Measurements from ENCODE around the gene LRCH2. TPM values are rescaled to one million over a fixed set of nuclear protein-coding genes. Genes with fewer than 3 reads are reported as not detected.

The LRCH2 gene
- total and polyA plus RNA-seq, 8 donors: 0.58 to 21.8 (median 3.0) TPM

DNA sequence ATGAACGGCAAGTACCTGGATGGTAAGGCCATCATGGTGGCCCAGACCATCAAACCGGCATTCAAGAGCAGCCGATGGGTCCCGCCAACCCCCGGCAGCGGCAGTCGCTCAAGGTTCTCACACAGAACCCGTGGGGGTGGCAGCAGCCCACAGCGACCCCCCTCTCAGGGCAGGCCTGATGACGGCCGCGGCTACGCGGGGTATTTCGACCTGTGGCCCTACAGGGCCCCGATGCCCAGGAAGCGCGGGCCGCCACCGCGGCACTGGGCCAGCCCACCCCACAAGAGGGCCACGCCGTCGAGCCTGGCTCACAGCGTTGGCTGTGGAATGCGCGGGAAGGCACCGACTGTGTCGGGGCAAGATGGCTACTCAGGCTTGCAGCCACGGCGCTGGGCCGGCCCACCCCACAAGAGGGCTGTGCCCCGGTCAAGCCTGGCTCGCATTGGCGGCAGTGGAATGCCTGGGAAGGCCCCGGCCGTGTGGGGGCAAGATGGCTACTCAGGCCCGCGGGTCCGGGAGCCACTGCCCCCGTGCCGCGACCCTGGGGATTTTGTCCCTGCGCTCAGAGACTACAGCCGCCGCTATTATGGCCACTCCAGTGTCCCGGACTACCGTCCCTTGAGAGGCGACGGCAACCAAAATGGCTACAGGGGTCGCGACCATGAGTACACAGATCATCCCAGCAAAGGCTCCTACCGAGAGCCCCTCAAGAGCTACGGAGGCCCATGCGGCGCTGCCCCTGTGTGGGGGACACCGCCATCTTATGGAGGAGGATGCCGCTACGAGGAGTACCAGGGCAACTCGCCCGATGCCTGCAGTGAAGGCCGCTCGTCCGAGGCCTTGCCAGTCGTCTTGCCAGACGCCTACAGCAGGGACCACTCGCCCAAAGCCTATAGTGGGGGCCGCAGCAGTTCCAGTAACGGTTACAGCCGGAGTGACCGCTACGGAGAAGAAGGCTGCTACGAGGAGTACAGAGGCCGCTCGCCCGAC lies 44.0 kb downstream of the LRCH2 start:
- no peak overlapping the region for H3K4me3 ChIP-seq
- H3K27ac ChIP-seq: no peak overlapping the region
- no peaks in the 10 kb centered on the region for H3K36me3 ChIP-seq
- no peaks in the 10 kb centered on the region for H3K27me3 ChIP-seq
- H3K9me3 ChIP-seq: peaks cover 0 to 16% (median 3%) of the 10 kb centered on the region in 4 donors
- DNase-seq: no peak
- WGBS, 5 donors: 94 to 97% (median 97%) methylated on average over 20 to 76 of the region's 76 CpGs
- intact Hi-C loops (cut with DNase I; ENCODE audit: low total_unique reads): no loop called here
- TF ChIP-seq EP300 (IDR thresholded peaks at IDR 0.05): no peak
- TF ChIP-seq, protein P1, sequence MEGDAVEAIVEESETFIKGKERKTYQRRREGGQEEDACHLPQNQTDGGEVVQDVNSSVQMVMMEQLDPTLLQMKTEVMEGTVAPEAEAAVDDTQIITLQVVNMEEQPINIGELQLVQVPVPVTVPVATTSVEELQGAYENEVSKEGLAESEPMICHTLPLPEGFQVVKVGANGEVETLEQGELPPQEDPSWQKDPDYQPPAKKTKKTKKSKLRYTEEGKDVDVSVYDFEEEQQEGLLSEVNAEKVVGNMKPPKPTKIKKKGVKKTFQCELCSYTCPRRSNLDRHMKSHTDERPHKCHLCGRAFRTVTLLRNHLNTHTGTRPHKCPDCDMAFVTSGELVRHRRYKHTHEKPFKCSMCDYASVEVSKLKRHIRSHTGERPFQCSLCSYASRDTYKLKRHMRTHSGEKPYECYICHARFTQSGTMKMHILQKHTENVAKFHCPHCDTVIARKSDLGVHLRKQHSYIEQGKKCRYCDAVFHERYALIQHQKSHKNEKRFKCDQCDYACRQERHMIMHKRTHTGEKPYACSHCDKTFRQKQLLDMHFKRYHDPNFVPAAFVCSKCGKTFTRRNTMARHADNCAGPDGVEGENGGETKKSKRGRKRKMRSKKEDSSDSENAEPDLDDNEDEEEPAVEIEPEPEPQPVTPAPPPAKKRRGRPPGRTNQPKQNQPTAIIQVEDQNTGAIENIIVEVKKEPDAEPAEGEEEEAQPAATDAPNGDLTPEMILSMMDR (IDR thresholded peaks at IDR 0.05): no peak
- peaks cover 0 to 4% (median 0%) of the 10 kb centered on the region in 4 donors for H3K4me1 ChIP-seq

DNA sequence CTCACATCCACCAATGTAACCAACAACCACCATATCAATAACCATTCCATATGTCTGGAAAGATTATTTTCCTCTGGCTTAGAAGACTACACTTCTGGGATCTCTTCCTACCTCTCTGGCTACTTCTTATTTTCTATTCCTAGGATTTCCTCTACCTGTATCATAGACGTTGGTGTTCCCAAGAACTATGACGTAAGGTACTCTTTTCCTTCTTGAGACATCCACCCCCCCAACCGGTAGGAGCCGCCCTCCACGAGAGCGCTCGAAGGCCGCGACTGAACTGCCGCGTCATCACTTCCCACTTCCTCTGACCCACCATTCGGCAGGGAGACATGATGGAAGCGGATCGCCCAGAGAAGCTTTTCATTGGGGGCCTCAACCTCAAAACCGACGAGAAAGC lies 44.8 kb downstream of the LRCH2 start, which contains the start of gene RBMXL3:
TSS of gene RBMXL3 (plus strand) at position 301 of the 400 bp plus-strand sequence. CDS start at position 333, 32 bp downstream.
- 92 to 97% (median 96%) methylated on average over 16 of the region's 16 CpGs for WGBS, 5 donors
- Histone ChIP-seq H3K9me3 (peaks cover 0 to 16% (median 3%) of the 10 kb centered on the region in 4 donors), H3K4me1 (peaks cover 0 to 5% (median 0%) of the 10 kb centered on the region in 4 donors), H3K27me3 (no peaks in the 10 kb centered on the region), H3K4me3 (no peak within 1 kb of the TSS), H3K27ac (no peak within 1 kb of the TSS), H3K36me3 (no peaks in the 10 kb centered on the region)
- no peak for TF ChIP-seq POLR2AphosphoS5 (IDR thresholded peaks at IDR 0.05)
- no peak for TF ChIP-seq EP300 (IDR thresholded peaks at IDR 0.05)
- TF ChIP-seq, protein P1 (IDR thresholded peaks at IDR 0.05): no peak
- no peak for TF ChIP-seq POLR2A (IDR thresholded peaks at IDR 0.05)
- no peak for DNase-seq
- intact Hi-C loops (cut with DNase I; ENCODE audit: low total_unique reads): no loop called here

DNA sequence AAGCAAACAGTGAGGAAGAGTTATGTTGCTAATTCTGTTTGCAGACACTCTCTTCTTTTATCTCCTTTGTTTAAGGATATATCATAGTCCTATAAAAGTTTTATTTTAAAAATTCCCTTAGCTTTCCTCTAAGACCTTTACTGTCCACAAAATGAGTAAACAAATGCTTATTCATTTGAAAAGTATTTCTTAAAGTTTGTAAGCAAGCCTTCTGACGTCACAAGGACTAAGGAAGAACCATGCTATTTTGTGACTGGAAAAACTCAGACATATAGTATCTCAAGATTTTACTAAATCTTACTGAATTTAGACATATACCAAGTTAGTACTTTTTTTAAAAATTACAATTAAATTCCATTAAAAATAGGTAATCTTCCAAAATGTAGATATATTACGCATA lies 49.9 kb downstream of the LRCH2 start:
- intact Hi-C loops (cut with DNase I; ENCODE audit: low total_unique reads): no loop called here
- DNase-seq: no peak
- no peaks in the 10 kb centered on the region for H3K9me3 ChIP-seq
- H3K4me3 ChIP-seq: no peak overlapping the region
- H3K4me1 ChIP-seq: peaks cover 0 to 5% (median 0%) of the 10 kb centered on the region in 4 donors
- no peaks in the 10 kb centered on the region for H3K36me3 ChIP-seq
- 63 to 87% (median 71%) methylated on average over 2 of the region's 2 CpGs for WGBS, 5 donors
- H3K27me3 ChIP-seq: no peaks in the 10 kb centered on the region
- TF ChIP-seq EP300 (IDR thresholded peaks at IDR 0.05) (no peak), POLR2AphosphoS5 (IDR thresholded peaks at IDR 0.05) (no peak), POLR2A (IDR thresholded peaks at IDR 0.05) (no peak)
- TF ChIP-seq, protein P1 (IDR thresholded peaks at IDR 0.05): no peak
- no peak overlapping the region for H3K27ac ChIP-seq

DNA sequence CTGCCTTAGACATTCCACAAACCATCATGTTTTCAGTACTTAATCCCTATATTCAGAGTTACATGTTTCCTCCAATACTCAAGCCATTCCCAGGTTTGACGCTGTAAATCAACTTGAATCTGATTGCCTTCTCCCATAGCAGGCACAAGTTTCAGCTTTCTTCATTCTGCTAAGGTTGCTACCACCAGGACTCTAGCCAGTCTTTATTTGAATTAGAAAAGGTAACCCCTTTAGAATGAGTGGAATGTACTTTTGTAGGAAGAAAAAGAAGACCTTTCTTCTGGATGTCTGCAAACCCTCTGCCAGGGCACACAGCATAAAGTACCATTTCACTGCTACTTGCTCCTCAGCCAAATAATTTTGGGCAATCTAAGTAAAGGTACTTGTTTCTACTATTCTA lies 55.4 kb downstream of the LRCH2 start:
- DNase-seq: no peak
- H3K4me1 ChIP-seq: no peaks in the 10 kb centered on the region
- no peaks in the 10 kb centered on the region for H3K36me3 ChIP-seq
- H3K27ac ChIP-seq: no peak overlapping the region
- TF ChIP-seq, protein P1 (IDR thresholded peaks at IDR 0.05): no peak
- TF ChIP-seq POLR2AphosphoS5 (IDR thresholded peaks at IDR 0.05): no peak
- TF ChIP-seq EP300 (IDR thresholded peaks at IDR 0.05): no peak
- no peak for TF ChIP-seq POLR2A (IDR thresholded peaks at IDR 0.05)
- no peaks in the 10 kb centered on the region for H3K27me3 ChIP-seq
- no peaks in the 10 kb centered on the region for H3K9me3 ChIP-seq
- intact Hi-C loops (cut with DNase I; ENCODE audit: low total_unique reads): no loop called here
- no peak overlapping the region for H3K4me3 ChIP-seq
- 63 to 100% (median 82%) methylated on average over 1 of the region's 1 CpG for WGBS, 5 donors

Measured in stomach (tissue), 9 donors.